RPMI8226 (cell line): ENCODE results near the gene ERGIC2.

Experiments used
- DNase-seq: peaks from one replicate; pipeline ENCODE4 v3.0.0-alpha.2; 2015

ERGIC2 gene

DNA sequence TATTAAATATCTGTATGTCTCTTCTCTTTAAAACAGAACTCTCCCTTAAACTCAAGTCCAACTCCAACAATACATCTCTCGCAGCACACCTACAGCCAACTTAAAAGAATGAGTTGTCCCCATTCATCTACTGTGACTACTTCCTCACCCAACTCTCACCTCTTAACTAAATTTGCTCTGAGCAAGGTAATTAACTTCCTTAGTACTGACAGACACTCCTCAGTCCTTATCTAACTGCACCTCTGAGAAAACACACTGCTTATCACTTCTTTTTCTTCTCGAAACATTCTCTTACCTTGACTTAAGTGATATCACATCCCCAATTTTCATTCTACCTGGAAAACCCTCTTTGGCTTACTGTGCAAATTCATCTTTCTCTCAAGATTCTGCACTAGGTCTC, 7.0 kb downstream of the ERGIC2 start:
- DNase-seq: no peak

DNA sequence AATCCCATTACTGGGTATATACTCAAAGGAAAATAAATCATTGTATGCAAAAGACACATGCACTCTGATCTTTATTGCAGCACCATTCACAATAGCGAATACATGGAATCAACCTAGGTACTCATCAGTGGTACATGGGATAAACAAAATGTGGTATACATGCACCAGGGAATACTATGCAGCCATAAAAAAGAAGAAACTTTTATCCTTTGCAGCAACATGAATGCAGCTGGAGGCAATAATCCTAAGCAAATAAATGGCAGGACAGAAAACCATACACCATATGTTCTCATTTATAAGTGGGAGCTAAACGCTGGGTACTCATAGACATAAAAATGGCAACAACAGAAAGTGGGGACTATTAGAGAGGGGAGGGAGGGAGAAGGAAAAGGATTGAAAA, 15.9 kb downstream of the ERGIC2 start:
- DNase-seq: no peak

DNA sequence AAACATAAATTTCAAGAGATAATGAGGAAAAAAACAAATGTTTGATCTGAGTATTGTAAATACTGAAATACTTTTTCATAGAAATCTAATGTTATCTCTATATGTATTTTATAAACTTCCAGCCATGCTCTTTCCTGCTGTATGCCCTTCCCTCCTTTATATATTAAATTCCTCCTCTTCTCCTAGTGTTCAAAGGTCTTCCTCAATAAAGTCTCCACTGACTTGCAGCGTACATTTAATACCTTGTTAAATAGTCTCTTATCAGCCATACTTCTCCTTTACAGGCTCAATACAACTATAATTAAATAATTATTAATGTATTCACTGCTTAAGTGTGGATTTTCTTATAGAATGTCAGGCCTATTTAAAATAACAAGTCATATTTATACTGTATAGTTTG, 26.0 kb downstream of the ERGIC2 start:
- DNase-seq: no peak

DNA sequence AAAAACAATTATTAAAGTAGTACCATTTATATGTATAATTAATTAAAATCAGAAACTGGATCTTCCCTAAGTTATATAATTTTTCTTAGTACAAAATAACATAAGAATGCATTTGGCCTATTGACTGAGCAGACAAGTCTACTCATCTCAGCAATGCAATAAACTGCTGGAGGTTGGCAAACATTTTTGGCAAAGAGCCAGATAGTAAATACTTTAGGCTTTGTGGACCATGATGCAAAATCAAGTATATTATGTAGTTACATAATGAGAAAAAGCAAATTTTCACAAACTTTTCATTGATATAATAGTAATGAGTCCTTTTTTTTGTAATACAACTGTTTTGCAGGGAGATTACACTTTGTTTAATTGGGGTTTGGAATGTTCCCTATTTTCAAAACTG, 30.9 kb downstream of the ERGIC2 start:
- DNase-seq: no peak

DNA sequence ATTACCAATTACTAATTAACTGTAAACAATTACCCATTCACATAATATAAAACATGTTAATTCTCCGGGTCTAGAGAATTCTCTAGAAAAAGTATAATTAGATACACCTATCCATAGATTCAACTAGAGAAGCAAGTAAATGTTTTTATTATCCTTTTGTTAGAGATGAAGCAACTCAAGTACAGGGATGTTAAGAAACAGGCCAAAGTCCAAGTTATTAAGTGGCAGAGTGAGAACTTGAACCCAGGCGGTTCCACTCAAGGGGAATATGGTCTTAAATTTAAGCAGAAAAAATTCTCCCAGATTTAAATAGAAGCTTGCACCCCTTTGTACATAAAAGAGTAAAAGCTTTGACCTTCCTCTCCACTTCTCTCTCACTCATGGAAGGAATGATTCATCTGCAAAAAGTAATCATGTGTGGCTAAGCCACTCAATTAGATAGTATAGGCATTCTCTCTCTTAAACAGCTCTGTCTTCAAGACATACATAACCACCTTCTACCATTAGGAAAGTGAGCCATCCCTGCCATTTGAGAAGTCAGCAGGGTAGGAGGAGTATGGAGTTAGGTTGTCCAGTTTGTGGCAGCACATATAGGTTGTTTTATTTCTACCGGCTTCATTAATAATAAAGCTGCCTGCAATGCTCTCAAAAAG, 34.1 kb downstream of the ERGIC2 start:
- no peak for DNase-seq

DNA sequence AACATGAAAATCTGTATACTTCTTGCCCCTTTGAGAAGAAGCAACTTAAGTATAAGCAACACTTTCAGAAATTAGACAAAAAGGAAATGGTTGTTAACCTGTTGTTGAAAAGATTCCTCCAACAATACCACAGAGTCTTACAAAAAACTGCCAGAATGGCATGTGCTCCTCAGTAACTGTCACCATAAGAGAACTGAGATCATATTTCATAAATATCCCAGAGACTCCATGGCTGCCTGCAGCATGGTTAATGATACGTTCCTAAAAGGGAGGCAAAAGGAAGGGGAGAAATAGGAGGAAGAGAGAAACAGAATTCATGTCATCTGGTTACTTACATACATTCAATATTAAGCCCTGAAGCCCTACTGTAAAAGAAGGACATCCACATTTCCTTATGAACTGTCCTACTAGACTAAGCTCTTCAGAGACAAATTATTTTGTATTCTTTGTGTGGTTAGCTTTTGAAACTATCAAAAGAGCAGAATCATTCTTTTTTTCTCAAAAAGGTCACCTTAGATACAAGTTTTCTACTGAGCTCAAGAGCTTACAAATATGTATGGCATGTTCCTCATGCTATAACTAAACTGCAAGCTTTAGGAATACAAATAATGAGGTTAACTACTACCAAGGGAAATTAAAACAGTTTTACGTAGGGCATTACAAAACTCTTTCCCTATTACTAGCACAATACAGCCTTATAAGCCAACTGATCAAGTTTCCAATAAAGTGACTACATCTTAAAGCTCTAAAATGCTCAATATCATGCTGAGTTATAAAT, 37.8 kb downstream of the ERGIC2 start:
- DNase-seq: no peak

DNA sequence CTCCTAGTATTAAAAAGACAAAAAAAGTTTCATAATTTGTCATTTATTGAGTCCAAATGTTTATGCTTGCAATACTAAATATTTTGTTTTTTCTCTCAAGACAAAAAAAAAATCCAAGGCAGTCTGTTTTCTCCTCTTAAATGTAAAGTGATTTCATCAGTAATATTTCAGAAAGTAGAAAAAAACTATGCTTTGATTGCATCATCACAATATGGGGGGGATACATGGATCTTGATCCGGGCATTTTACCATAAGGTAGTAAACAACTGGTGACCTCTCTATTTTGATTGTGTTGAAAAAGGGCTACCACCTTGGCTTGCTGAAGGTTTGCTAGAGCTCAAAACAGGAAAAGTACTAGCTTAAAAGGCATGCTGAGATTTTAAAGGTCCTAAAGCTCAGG, 43.6 kb downstream of the ERGIC2 start:
- no peak for DNase-seq

DNA sequence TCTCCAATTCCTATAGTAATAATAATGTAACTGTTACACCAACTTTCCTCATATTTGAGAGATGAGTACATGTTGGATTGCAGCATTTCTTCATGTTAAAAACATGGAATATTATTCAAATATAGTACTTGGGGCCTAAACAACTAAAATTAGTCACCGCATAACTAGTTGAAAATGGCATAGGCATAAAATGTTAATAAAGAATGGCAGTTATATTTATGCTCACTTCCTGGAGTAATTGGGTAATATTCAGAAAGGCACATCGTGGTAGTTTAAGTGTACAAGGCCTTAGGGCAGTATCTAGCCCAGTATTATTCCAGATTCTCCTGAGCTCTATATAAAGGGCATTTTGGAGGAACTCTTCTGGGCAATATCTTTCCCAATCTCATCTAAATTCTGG, 46.0 kb downstream of the ERGIC2 start:
- no peak for DNase-seq

DNA sequence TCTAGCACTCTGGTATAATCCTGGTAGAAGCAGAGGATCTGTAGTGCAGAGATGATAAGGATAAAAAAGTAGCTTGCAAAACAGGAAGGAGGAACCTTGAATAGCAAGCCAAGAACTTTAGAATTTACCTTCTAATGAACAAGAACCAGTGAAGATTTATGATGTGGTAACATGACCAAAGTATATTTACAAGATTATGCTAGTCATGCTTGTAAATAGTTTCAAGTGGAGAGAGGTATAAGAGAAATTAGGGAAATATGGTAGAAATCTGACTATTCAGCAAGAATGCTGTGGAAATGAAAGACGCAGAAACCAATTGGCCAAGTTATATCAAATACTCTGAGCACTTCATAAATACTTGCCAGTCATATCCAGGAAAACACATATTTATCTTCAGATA, 47.8 kb downstream of the ERGIC2 start:
- DNase-seq: no peak

DNA sequence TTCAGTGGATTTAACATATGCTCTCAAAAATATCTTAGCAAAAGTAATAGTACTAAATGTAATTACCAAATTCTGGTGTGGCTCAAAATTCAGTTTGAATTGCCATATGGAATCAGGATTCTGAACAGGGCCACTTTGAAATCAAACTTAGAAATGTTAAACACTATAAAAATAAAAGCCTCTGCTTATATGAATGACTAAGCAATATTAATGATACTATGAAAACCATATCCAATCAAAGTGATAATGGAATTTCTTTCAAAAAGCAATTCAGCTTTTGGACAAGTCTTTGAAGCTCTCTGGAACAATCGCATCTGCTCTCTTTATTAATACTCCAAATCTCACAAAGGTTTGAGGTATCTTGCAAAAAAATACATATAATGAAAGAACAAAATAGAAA, 51.6 kb downstream of the ERGIC2 start:
- DNase-seq: no peak

DNA sequence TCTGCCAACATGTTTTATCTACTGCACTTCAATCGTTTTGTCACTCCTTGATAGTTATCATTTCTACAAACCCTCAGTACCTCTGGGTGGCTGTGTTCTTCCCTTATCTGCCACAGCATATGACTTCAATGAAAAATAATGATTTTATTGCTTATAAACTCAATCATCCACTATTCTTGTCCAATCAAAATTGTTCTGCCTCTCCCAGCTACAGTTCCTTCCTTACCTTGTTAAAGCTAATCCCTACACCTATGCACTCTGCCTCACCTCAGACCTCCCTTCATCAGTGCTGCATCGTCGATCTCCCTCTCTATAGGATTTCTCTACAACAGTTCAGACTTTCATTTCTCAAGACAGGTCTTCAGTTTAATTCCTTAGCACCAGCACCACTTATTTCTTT, 58.8 kb downstream of the ERGIC2 start:
- no peak for DNase-seq

DNA sequence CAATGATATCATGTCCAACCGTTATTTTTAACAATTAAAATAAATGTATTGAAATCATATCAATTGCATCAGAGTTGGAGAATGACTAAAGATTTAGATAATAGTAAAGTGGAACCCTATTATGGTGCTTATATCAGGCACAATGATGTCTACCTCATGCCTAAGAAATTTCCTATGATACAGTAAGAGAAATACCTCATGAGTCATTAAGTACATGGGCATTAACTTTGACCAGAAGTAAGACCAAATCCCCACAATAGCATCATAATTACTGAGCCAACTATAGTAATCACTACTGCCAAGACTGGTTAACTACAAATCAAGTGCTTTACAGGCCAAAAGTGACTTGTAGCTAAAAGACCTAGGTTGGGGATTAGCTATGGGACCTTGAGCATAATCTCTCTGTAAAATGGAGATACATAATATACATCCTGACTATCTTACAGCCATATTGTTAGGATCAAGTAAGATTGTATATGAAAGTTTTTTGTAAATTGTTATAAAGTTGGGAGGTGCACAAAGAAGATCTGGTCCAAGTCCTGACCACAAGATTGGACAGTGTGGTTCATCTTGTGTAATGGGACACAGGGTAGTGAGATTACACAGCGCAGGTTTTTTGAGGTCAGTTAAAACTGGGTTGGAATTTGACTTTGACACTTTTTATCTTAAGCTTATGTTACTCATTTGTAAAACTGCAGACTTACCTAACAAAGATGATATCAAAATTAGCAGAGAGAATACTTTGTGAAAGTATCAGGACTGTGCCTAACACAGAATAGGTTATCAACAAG, 60.5 kb downstream of the ERGIC2 start:
- DNase-seq: no peak

DNA sequence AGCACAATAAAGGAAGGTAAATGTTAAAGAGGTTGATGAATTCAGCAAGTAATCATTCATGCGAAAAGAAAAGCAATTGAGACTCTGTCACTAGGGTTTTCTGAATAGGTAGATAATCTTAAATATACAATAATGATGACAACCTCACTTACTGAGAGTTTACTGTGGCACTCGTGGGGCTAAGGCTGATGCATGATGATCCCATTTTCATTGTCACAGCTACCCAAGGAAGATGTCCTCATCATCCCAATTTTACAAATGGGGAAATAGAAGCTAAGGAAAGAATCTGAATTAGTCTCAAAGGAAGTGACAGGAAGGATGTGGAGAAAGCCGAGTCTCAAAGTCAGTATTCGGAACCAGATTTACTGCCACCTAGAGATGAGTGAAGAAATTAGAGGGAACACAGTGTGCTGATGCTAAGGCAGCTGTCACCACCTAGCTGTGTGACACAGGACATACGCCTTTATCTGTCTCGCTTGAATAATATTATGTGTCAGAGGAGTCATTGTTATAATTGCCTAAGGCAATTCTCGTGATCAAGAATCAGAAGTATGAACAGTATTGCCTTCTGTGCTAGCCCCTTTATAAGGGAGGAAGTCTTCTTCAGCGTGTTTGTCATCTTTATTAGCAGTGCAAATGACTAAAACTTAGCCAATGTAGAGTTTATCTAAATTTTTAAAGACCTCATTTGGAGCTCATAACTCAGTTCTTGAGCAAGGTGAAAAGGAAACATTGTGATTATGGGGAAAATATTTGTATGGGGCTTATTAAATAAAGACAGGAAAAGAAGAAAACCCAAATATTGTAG, 63.2 kb downstream of the ERGIC2 start:
- DNase-seq: peak; percentile 58

DNA sequence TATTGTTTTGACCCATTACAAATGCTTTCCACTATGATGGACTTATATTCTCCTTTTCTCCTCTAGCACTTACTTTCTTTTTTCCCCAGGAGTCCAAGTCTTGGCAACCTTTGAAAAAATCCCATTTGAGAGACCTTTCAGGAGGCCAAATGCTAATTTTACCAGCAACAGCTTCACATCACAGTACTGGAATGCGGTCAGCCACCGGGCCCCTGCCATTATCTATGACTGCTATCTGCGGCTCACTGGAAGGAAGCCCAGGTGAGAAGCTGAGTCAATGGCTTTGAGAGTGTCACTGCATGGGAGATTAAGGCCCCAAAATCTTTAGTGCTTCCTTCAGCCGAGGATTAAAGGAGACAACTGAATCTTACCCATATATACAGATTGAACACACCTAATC, 64.2 kb downstream of the ERGIC2 start:
- no peak for DNase-seq

DNA sequence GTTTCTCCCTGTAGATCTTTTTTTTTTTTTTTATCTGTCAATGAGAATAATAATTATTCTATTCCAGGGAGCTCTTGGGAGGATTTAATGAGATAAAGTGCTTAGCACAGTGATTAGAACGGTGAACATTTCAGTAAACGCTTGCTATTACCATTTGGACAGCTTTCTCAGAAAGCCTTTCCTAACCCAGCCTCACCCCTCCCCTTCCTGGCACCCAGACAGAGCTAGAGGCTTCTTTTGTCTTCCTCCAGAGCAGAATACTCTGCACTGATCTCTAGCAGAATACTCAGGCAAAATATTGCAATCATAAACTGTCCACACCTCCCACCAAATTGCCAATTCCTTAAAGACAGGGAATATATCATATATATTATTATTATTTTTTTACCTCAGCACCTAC, 66.6 kb downstream of the ERGIC2 start:
- DNase-seq: no peak

DNA sequence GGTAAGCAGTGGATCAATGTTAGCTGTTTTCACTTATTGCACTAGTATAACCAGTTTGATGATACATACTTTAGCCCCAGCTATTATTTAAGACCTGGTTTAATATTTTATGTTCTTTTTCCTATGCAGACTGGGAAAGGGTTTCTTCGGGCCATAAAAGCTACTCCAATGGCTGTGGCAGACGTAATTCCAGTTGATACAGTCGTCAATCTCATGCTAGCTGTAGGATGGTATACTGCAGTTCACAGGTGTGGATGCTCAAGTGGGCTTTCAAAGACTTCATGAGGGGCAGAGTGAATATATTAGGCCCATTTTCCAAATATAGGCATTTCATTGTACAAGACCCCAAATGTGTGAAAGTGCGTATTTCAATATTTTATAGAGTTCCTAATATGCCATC, 70.1 kb downstream of the ERGIC2 start:
- DNase-seq: no peak

DNA sequence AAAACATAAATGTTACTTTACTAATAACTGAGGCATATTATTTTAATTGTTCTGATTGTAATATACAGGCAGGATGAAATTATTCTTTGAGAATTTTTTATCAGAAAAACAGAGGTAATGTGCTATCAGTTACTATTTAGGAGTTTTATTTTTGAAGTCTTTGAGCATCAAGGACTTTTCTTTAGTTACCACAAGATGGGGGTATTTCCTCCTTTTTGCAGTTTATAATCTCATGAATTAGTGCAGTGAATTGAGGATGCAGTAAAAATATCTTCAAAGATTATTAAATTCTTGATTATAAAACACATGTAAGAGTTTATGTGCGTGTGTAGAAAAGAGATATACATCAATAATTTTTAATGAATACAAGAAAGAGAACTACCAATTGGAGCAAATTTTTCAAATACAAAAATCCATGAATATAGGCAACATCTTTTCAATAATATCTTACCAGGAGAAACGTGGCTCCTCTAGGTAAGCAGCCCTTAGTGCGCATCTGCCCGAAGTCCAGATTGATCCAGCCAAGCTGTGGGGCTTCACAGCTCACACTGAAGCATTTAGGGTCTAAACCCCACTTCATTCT, 71.6 kb downstream of the ERGIC2 start:
- DNase-seq: no peak

DNA sequence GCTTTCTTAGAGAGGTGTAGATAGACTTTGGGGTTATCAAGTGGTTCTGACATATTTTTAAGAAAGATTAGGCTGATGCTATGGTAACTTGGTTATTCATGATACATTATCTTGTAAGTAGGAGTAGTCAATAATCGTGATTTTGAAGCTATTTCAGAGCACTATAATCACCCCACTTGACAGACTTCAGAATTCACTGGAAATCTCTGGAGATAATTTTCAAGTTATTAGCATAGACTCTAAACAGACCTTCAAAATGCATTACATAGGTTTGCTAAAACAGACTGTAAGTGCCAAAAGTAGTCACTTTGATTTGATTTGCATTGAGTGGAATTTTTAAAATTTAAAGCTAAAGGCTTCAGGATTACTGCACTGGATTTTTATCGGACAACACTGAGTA, 74.3 kb downstream of the ERGIC2 start:
- DNase-seq: no peak

DNA sequence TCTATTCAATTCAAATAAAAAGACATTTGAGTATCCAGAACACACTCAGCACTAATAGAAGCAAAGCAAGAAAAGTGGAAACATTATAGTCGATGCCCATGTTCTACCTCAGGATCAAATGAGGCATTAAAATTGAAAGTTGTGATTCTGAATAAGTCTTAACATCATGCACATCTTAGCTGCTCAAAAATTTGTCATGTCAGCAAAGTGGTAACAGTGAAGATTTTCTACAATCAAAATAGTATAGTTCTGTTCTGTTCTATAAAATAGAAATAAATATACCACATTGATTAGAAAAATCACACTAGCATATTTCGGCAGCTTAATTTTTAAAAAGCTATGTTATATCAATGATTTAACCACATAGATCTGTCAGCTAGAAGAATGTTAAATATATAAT, 74.7 kb downstream of the ERGIC2 start:
- DNase-seq: no peak

DNA sequence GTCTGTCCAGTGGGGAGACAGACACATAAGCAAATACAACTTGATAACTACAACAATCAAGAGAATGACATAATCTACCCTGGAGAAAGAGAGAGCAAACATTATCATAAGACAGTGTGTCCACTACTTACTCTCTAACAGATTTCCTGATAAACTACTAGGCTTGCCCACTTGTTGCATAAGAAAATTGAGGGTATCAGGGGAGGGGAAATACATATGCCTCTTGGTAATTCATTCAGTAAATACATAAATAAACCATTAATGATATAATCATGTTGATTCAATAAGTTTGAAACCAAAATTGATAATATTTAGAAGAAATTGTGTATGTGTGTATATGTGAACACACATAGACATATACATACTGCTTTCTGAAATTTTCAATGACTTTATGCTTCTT, 76.6 kb downstream of the ERGIC2 start:
- DNase-seq: no peak

DNA sequence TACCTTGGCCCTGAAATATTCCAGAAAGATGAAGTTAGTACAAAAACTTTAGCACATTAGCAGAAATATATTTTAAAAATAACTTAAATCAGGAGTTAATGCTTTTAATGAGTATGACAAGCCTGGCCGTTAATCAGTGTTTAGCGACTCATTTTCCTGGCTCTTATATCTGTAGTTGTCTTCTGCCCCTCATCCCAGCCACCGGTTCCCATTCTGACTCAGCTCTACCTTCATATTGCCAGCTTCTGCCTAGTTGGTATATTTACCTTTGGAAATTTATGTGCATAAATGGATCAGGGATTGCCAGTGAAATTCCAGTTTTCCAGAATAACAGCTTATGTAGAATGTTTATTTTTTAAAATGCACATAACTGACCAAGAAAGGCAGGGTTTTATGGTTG, 79.9 kb downstream of the ERGIC2 start:
- DNase-seq: no peak

DNA sequence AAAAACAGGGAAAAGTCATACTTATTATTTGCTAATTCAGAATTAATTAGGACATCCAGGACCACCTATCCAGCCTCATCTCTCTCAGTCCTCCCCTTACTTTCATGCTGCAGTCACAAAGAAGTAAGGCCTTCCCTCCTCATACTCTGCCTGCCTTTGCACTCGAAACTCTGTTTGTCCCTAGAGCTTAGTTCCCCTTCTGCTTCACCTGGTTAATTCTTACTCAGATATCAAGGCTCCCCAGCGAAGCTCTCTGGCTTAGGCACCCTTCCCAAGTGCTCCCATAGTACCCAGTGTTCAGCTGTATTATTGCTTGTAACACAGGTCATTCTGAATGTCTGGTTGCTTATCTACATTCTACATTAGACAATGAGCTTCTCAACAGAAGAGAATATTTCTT, 81.3 kb downstream of the ERGIC2 start:
- DNase-seq: no peak

DNA sequence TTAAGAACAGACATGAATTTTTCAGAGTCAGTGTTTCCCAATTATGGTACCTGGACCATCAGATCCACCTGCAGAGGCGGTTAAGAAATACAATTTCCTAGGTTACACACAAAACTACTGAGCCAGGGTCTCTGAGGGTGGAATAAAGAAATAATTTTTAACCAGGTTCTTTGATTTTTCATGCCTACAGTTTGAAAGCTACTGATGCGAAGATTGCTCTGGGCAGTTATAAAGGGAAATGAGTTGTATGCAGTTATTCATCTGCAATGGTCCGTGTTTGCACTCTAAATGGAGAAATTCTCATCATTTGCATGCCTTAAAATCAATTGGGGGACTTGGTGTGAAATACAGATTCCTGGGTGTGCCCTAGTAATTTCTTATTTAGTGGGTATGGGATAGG, 89.7 kb downstream of the ERGIC2 start:
- no peak for DNase-seq
